H1 (cell line): ENCODE results near the gene ARHGEF39. TPM values are rescaled to one million over a fixed set of nuclear protein-coding genes. Genes with fewer than 3 reads are reported as not detected.

ENCODE experiments used
- CTCF ChIA-PET: fragments of 300-600 bp; sonication (Branson Sonifier 250); formaldehyde crosslinking; loops from one replicate; lab custom pipeline; 2021; ENCODE audit not compliant: partially characterized antibody; lab: Charles Lee
- POLR2A ChIA-PET: fragments of 300-600 bp; sonication (Branson Sonifier 250); formaldehyde crosslinking; loops from one replicate; lab custom pipeline; 2021; ENCODE audit warnings: inconsistent platforms; ENCODE audit not compliant: partially characterized antibody; lab: Charles Lee
- DNase-seq, 2 experiments: peaks; one replicate each; pipeline versions ENCODE4 v3.0.0 to v3.0.0-alpha.2; 2010 to 2022; ENCODE audit warnings: low spot score in 2 of 2, low read depth in 1 of 2, mixed read lengths in 1 of 2
- FAIRE-seq: peaks from 2 replicates; lab custom pipeline; 2011; peaks lifted over from hg19 to GRCh38; lab: Jason Lieb, UNC
- H2AFZ ChIP-seq: 2 replicates; pipeline ENCODE4 v1.8.1; 2012; ENCODE audit warnings: low read length, inconsistent platforms
- H2AK5ac ChIP-seq: 2 replicates; pipeline ENCODE4 v1.6.1; 2013; ENCODE audit warnings: low read depth, low read length
- H2BK120ac ChIP-seq: replicated peaks from 2 replicates; pipeline ENCODE3; 2013; ENCODE audit warnings: low read depth, low read length, inconsistent platforms
- H2BK12ac ChIP-seq: 2 replicates; pipeline ENCODE4 v1.6.1; 2013; ENCODE audit warnings: low read depth, low read length
- H2BK15ac ChIP-seq: 2 replicates; pipeline ENCODE4 v1.6.1; 2013; ENCODE audit warnings: low read length
- H2BK20ac ChIP-seq: 2 replicates; pipeline ENCODE4 v1.6.1; 2013; ENCODE audit warnings: low read length
- H2BK5ac ChIP-seq: 2 replicates; pipeline ENCODE4 v1.6.1; 2013; ENCODE audit warnings: low read depth, low read length
- H3K14ac ChIP-seq: 2 replicates; pipeline ENCODE4 v1.6.1; 2013; ENCODE audit warnings: inconsistent platforms; ENCODE audit not compliant: insufficient read length
- H3K18ac ChIP-seq: 2 replicates; pipeline ENCODE4 v1.6.1; 2013; ENCODE audit warnings: low read length; ENCODE audit errors: extremely low read depth
- H3K23ac ChIP-seq: 2 replicates; pipeline ENCODE4 v1.6.1; 2013; ENCODE audit warnings: inconsistent platforms; ENCODE audit not compliant: insufficient read length
- H3K23me2 ChIP-seq: 2 replicates; pipeline ENCODE4 v1.6.1; 2013; ENCODE audit warnings: low read depth, low read length
- H3K27ac ChIP-seq: 2 replicates; pipeline ENCODE4 v1.6.1; 2011; ENCODE audit warnings: low read depth, low read length, inconsistent platforms
- H3K27me3 ChIP-seq, 4 experiments: replicated peaks in 1 of 4; 1 replicate in 1 of 4; 2 replicates in 3 of 4; pipeline versions ENCODE4 v1.6.1 to v1.8.1; 2011 to 2013; ENCODE audit warnings: low read length in 3 of 4, mild to moderate bottlenecking in 3 of 4, inconsistent platforms in 2 of 4, mixed read lengths in 2 of 4, moderate library complexity in 1 of 4; ENCODE audit not compliant: control insufficient read depth in 3 of 4, insufficient read depth in 3 of 4; ENCODE audit errors: extremely low read depth in 1 of 4
- H3K36me3 ChIP-seq, 4 experiments: 2 replicates each; pipeline versions ENCODE4 v1.6.1 to v1.8.1; 2011 to 2013; ENCODE audit warnings: mild to moderate bottlenecking in 4 of 4, low read length in 3 of 4, moderate library complexity in 2 of 4, control low read depth in 1 of 4, inconsistent platforms in 1 of 4; ENCODE audit not compliant: insufficient read depth in 4 of 4, control insufficient read depth in 2 of 4
- H3K4ac ChIP-seq: replicated peaks from 2 replicates; pipeline ENCODE3; 2013; ENCODE audit warnings: low read length, low read depth, mixed read lengths, inconsistent platforms; ENCODE audit not compliant: insufficient read length
- H3K4me1 ChIP-seq, 4 experiments: replicated peaks in 1 of 4; 1 replicate in 1 of 4; 2 replicates in 3 of 4; pipeline versions ENCODE4 v1.6.1 to v1.8.1; 2011 to 2013; ENCODE audit warnings: low read length in 3 of 4, inconsistent platforms in 2 of 4, mixed read lengths in 1 of 4; ENCODE audit not compliant: insufficient read depth in 4 of 4, control insufficient read depth in 3 of 4
- H3K4me2 ChIP-seq, 2 experiments: 2 replicates each; pipeline versions ENCODE4 v1.6.1 to v1.8.1; 2011 to 2013; ENCODE audit warnings: low read depth in 2 of 2, low read length in 2 of 2, control low read depth in 1 of 2, inconsistent platforms in 1 of 2, mild to moderate bottlenecking in 1 of 2; ENCODE audit not compliant: insufficient read depth in 1 of 2
- H3K4me3 ChIP-seq, 4 experiments: fragments of 200-600, 300-600 bp in 1 of 4; sonication (generic), shearing (Covaris generic), sonication (Bioruptor Twin) in 1 of 4; 2 replicates each; pipeline versions ENCODE4 v1.5.1 to v1.8.1; 2011 to 2016; ENCODE audit warnings: low read length in 4 of 4, low read depth in 3 of 4, control low read depth in 2 of 4, inconsistent platforms in 2 of 4, mild to moderate bottlenecking in 2 of 4, mixed read lengths in 1 of 4, moderate library complexity in 1 of 4; ENCODE audit not compliant: insufficient read depth in 2 of 4; ENCODE audit errors: extremely low read depth in 1 of 4
- H3K56ac ChIP-seq: replicated peaks from 2 replicates; pipeline ENCODE3; 2013; ENCODE audit warnings: low read depth, mild to moderate bottlenecking, mixed read lengths, low read length, inconsistent platforms; ENCODE audit not compliant: insufficient read length
- H3K79me1 ChIP-seq: 2 replicates; pipeline ENCODE4 v1.6.1; 2013; ENCODE audit warnings: low read depth, low read length, control low read depth
- H3K79me2 ChIP-seq, 2 experiments: 2 replicates each; pipeline versions ENCODE4 v1.6.1 to v1.8.1; 2012 to 2013; ENCODE audit warnings: low read length in 2 of 2, mild to moderate bottlenecking in 2 of 2, inconsistent platforms in 1 of 2; ENCODE audit not compliant: insufficient read depth in 2 of 2, control insufficient read depth in 1 of 2
- H3K9ac ChIP-seq, 4 experiments: replicated peaks in 1 of 4; 1 replicate in 1 of 4; 2 replicates in 3 of 4; pipeline versions ENCODE4 v1.6.1 to v1.8.1; 2011 to 2013; ENCODE audit warnings: low read depth in 3 of 4, low read length in 3 of 4, control low read depth in 2 of 4, mild to moderate bottlenecking in 2 of 4, moderate library complexity in 2 of 4, inconsistent platforms in 1 of 4; ENCODE audit errors: extremely low read depth in 1 of 4
- H3K9me3 ChIP-seq, 2 experiments: 2 replicates each; pipeline versions ENCODE4 v1.6.1 to v1.8.1; 2012 to 2013; ENCODE audit warnings: mild to moderate bottlenecking in 2 of 2, moderate library complexity in 2 of 2, control low read depth in 1 of 2, inconsistent platforms in 1 of 2, low read depth in 1 of 2, low read length in 1 of 2, mixed read lengths in 1 of 2; ENCODE audit not compliant: insufficient read depth in 2 of 2
- H4K20me1 ChIP-seq, 2 experiments: replicated peaks in 1 of 2; 2 replicates each; pipeline versions ENCODE3 to v1.8.1; 2011 to 2013; ENCODE audit warnings: inconsistent platforms in 2 of 2, low read length in 2 of 2, mild to moderate bottlenecking in 1 of 2; ENCODE audit not compliant: insufficient read depth in 2 of 2, control insufficient read depth in 1 of 2
- H4K5ac ChIP-seq: 2 replicates; pipeline ENCODE4 v1.6.1; 2013; ENCODE audit warnings: low read length, low read depth, mixed read lengths, inconsistent platforms; ENCODE audit not compliant: insufficient read length
- H4K8ac ChIP-seq: 2 replicates; pipeline ENCODE4 v1.8.0; 2013; ENCODE audit warnings: mild to moderate bottlenecking, moderate library complexity, low read length, inconsistent platforms; ENCODE audit not compliant: insufficient read depth; ENCODE audit errors: extremely low read depth
- H4K91ac ChIP-seq: replicated peaks from 2 replicates; pipeline ENCODE3; 2013; ENCODE audit warnings: low read length, mixed read lengths, inconsistent platforms; ENCODE audit not compliant: insufficient read length
- ASH2L ChIP-seq: fragments of 200-600, 300-600 bp; sonication (generic); IDR thresholded peaks from one replicate; pipeline ENCODE4 v1.7.1; 2017; ENCODE audit warnings: low read length
- GABPA ChIP-seq: IDR thresholded peaks from 2 replicates; pipeline ENCODE4 v1.6.1; 2011; ENCODE audit warnings: mild to moderate bottlenecking, low read length, moderate library complexity, borderline replicate concordance; ENCODE audit not compliant: insufficient read depth
- JUND ChIP-seq: IDR thresholded peaks from 2 replicates; pipeline ENCODE4 v1.6.1; 2011; ENCODE audit warnings: mild to moderate bottlenecking, improper control_type of control experiment, low read length
- KDM1A ChIP-seq: fragments of 200-600, 300-600 bp; sonication (generic); IDR thresholded peaks from 2 replicates; pipeline ENCODE4 v1.7.1; 2016; ENCODE audit warnings: mild to moderate bottlenecking, low read length, borderline replicate concordance
- KDM5A ChIP-seq: fragments of 200-600 bp; IDR thresholded peaks from 2 replicates; pipeline ENCODE4 v1.7.1; 2012; ENCODE audit warnings: mild to moderate bottlenecking, low read length, inconsistent platforms, mixed read lengths
- POLR2A ChIP-seq, 2 experiments: IDR thresholded peaks; 1 replicate in 1 of 2; 2 replicates in 1 of 2; pipeline ENCODE4 v1.6.1; 2011; ENCODE audit warnings: low read depth in 2 of 2, low read length in 2 of 2, mild to moderate bottlenecking in 2 of 2; ENCODE audit errors: control extremely low read depth in 1 of 2
- POU5F1 ChIP-seq: IDR thresholded peaks from 2 replicates; pipeline ENCODE4 v1.6.1; 2011; ENCODE audit warnings: low read depth, mild to moderate bottlenecking, low read length, moderate library complexity
- RNF2 ChIP-seq: fragments of 200-900, 300-1000 bp; sonication (generic); IDR thresholded peaks from 2 replicates; pipeline ENCODE4 v1.7.1; 2016; ENCODE audit warnings: borderline replicate concordance, low read depth, mild to moderate bottlenecking, antibody characterized with exemption, low read length; ENCODE audit not compliant: poor library complexity, severe bottlenecking; ENCODE audit errors: missing control alignments
- SAP30 ChIP-seq: fragments of 300-600 bp; sonication (generic); IDR thresholded peaks from 2 replicates; pipeline ENCODE4 v1.7.1; 2012; ENCODE audit warnings: low read length, moderate library complexity, mild to moderate bottlenecking, inconsistent platforms; ENCODE audit not compliant: insufficient read depth, insufficient replicate concordance
- SP1 ChIP-seq: IDR thresholded peaks from 2 replicates; pipeline ENCODE4 v1.6.1; 2011; ENCODE audit warnings: low read depth, low read length
- SP4 ChIP-seq: IDR thresholded peaks from 2 replicates; pipeline ENCODE4 v1.6.1; 2012; ENCODE audit warnings: low read length, inconsistent platforms
- SUZ12 ChIP-seq: fragments of 200-600 bp; sonication (generic); IDR thresholded peaks from 2 replicates; pipeline ENCODE4 v1.6.1; 2012; ENCODE audit warnings: mild to moderate bottlenecking, inconsistent platforms, low read length, moderate library complexity, mixed read lengths
- TAF1 ChIP-seq: IDR thresholded peaks from 2 replicates; pipeline ENCODE4 v1.6.1; 2011; ENCODE audit warnings: mild to moderate bottlenecking, low read depth, low read length
- TCF12 ChIP-seq: IDR thresholded peaks from 2 replicates; pipeline ENCODE4 v1.6.1; 2011; ENCODE audit warnings: low read depth, mild to moderate bottlenecking, low read length
- polyA plus RNA-seq, 7 experiments: library from polyadenylated mRNA; depleted of rRNA in 3 of 7; stranded (reverse) in 5 of 7; unstranded in 2 of 7; fragments of >200 nt in 5 of 7; fragments of 200-250 nt in 2 of 7; gene quantifications; 1 replicate in 5 of 7; 2 replicates in 1 of 7; 4 replicates in 1 of 7; pipeline versions ENCODE4 v1.2.1 to v1.2.3, GENCODE V29; 2011 to 2013; ENCODE audit warnings: missing spikeins in 2 of 7, mixed read lengths in 2 of 7
- total RNA-seq: library from RNA; stranded (reverse); fragmentation: NEBNext Ultra II Directional; extraction: Animal tissue kit (Norgen Biotek cat#: 25700); gene quantifications from 2 replicates; pipeline ENCODE4 v1.2.1, GENCODE V29; 2021
- TF ChIP-seq, protein P1 (sequence below): IDR thresholded peaks from 2 replicates; pipeline ENCODE4 v1.6.1; 2011; ENCODE audit warnings: low read length, improper control_type of control experiment

Gene ARHGEF39
- total and polyA plus RNA-seq, 2 of the 8 experiments (the other 6 are each of a cell fraction or from before 2014, with no cell fraction given) = 18.6 to 18.7 TPM

DNA sequence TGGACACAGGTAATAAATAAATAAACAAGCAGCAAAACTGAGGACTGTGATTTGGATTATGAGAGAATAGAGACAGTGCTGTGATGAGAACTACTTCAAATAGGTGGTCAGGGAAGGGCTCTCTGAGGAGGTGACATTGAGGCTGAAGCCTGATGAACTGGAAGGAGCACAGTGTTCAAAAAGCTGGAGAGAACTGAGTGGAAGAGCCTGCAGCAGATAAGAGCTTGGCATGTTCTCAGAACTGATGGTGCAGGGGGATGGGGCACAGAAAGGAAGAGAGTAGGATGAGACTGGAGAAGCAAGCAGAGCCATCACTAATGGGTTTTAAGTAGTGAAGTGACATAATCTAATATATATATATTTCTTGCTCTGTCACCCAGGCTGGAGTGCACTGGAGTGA, 35.9 kb upstream of the ARHGEF39 start:
- Histone ChIP-seq H3K4ac (no peak overlapping the region), H3K9me3 (no peaks in the 10 kb centered on the region), H3K18ac (no peak overlapping the region), H3K14ac (no peak overlapping the region), H2BK15ac (no peak overlapping the region), H3K27ac (no peak overlapping the region), H3K23me2 (no peaks in the 10 kb centered on the region), H3K9ac (no peak overlapping the region), H4K8ac (no peak overlapping the region), H2BK120ac (no peak overlapping the region), H3K56ac (no peak overlapping the region), H3K36me3 (peaks cover 46 to 76% (median 74%) of the 10 kb centered on the region in 4 experiments), H3K79me1 (no peaks in the 10 kb centered on the region), H2BK12ac (no peak overlapping the region), H3K4me3 (no peak overlapping the region), H3K79me2 (no peaks in the 10 kb centered on the region), H2AK5ac (no peak overlapping the region), H2BK20ac (no peak overlapping the region), H3K4me1 (no peaks in the 10 kb centered on the region), H2BK5ac (no peak overlapping the region), H4K5ac (no peak overlapping the region), H4K20me1 (peaks cover 3 to 10% of the 10 kb centered on the region in 2 experiments), H4K91ac (no peak overlapping the region), H3K27me3 (no peaks in the 10 kb centered on the region), H3K4me2 (no peak overlapping the region), H3K23ac (no peak overlapping the region), H2AFZ (no peak overlapping the region)
- FAIRE-seq (no peak), DNase-seq (no peak)
- ChIA-PET POLR2A (interaction anchor here (0.9 to 14.9 kb wide), 3 partner anchors 12 to 27 kb away, joined by 3 to 158 read pairs (median 4); partner anchors contain the start of genes CREB3 and TLN1), CTCF (interaction anchor here (0.6 to 13.5 kb wide), 10 partner anchors 8 to 54 kb away, joined by 3 to 199 read pairs (median 3); no protein-coding TSS in a partner anchor)
- TF ChIP-seq ASH2L (no peak), SP1 (no peak), RNF2 (no peak), SUZ12 (no peak), KDM1A (no peak), JUND (no peak), GABPA (no peak), SAP30 (no peak), TCF12 (no peak), POU5F1 (no peak), SP4 (no peak), KDM5A (no peak), POLR2A (IDR thresholded peaks at IDR 0.05; ENCODE audit: control extremely low read depth in 1 of 2, low read depth in 2 of 2, low read length in 2 of 2) (no peak), TAF1 (no peak)
- TF ChIP-seq, protein P1, sequence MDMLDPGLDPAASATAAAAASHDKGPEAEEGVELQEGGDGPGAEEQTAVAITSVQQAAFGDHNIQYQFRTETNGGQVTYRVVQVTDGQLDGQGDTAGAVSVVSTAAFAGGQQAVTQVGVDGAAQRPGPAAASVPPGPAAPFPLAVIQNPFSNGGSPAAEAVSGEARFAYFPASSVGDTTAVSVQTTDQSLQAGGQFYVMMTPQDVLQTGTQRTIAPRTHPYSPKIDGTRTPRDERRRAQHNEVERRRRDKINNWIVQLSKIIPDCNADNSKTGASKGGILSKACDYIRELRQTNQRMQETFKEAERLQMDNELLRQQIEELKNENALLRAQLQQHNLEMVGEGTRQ = no peak
